RPMI8226 (cell line): ENCODE results near the gene TBX19.

Experiments used
- DNase-seq: peaks from one replicate; pipeline ENCODE4 v3.0.0-alpha.2; 2015

The TBX19 gene

DNA sequence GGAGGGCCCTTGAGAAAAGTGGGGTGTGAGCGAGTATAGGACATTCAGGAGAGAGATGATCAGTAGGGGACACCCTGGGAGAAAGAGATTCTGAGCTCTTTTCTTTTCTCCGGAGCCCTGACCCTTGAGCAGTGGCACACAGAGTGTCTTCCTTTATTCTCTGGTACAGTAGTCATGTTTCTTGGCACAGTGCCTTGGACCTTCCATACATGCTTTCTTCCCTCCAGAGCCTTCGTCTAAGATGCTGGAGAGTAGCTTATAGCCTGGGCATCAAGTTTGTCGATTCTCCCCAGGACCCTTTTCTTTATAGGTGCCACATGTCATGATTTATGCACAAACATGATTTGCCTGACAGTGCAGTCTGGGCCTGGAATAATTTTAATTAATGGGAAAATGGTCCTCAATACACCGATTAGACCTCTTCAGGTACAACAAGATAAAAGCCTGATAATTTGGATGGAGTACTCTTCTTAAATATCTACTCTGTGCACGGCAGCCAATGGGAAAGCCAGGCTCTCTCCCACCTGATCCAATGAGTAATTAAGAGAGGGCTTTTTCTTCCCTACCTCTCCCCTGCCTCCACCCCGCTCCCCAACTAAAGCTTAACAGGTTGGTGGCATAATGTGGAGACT lies at the start of gene TBX19:
Gene TBX19 (plus strand): TSS at position 582 of the 632 bp plus-strand sequence. CDS start 214 bp downstream, outside the sequence.
- DNase-seq, result no peak

DNA sequence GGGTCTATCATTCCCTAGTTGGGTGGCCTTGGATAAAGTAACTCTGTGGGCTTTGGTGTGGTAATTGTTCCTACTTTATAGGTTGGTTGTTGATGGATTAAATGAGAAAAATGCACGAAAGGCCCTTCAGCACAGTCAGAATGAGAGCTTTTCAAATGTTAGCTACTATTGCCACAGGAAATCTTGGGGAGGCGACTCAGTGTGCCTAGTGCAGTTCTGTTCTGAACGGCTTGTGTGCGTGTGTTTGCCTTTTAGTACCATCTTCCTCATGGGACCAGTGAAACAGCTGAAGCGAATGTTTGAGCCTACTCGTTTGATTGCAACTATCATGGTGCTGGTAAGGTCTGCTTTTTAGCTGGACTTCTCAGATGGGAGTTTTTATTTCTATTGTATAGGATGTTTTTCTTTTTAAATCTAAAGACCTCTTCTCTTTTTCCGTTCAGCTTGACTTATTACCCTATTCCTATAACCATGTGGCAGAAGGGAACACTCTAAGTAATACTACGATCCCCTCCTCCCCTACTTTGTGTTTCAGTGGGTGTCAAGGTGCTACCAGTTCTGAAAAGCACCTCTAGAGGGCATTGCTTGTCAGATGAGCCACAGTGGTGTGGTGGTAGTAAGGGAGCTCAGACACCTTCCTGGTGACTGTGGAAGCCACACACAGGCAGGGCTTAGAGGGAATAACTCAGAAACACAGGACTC lies 45.7 kb upstream of the TBX19 start:
- peak; percentile 67 for DNase-seq

DNA sequence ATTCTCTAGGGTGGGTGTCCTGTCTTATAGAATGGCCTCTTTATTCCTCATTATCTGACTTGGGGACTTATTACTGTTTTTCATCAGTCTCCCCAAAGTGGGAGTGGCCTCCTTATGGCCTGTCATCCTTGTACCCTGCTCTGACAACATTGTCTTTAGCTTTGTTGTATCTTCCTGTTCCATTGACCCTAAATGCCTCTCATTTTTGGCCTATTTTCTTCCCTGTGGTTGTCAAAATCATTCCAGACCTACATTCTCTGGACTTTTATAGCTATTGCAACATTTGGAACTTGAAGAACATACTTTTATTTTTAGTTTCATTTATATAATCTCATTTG lies 45.2 kb upstream of the TBX19 start:
- DNase-seq, result no peak

DNA sequence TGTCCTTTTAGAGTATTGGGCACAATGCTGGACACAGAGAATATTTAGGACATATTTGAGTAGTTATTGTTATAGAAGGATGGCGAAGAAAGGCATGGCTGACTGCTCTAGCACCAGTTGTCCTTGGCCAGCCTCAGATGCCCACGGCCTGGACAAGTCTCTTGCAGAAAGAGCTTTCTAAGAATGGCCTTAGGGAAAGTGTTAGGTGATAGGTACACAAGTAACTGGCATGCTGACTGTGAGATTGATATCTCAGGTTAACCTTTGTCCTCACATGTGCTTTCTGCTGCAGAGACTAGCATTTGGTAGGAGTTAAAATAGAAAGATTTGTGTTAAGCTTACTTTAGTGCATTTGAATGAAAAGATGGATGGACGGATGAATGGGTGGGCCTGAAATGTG lies 44.7 kb upstream of the TBX19 start:
- no peak for DNase-seq

DNA sequence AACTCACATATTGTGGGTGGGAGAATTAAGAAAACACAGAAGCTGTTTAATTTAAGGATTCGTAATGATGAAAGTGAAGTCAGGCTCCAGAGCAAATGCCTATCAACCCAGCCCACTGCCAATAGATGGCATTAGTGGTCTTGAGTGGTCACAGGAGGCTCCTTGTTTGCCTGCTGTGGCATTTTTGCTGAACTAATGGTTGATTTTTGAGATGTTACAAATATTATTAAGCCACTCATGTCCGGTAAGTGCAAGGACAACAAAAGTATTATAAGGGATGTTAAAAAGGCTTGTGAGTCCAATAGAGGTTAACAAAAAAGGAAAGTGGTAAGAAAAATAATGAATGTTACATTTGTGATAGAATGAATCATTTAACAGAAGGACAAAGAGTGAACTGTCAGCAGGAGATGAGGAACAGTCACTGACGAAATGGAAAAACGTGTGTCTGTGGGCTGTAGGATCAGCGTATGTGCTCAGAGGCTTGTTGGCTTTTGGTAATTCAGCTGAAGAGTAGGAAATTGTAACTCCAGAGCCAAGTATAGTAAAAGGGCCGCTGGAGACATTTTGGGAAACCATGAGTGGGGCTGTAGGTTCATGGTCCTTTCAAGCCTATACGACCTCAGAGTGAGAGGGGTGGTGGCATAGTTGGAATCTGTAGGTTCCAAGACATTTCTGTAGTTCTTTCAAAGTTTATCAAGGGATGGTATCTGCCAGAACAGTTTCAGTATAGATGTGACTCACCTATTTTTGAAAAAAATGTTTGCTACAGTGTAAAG lies 43.7 kb upstream of the TBX19 start:
- DNase-seq, result no peak

DNA sequence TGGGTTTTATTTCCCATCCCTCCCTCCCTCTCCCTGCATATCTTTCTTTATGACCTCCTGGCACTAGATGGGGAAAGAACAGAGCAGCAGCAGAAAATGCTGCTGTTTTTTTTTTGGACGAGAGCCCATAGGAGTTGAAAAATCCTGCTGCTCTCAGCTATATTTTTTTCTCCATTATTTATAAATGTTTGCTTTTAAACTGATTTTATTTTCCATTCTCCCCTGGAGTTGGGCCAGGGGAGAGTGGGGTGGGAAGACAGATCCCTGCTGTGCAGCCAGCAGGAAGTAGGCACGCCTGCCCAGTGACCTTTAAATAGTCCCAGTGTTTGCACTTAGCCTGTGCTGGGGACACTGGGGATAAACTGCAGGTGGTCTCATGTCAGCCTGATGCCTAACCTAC lies 37.5 kb upstream of the TBX19 start:
- DNase-seq, result no peak

DNA sequence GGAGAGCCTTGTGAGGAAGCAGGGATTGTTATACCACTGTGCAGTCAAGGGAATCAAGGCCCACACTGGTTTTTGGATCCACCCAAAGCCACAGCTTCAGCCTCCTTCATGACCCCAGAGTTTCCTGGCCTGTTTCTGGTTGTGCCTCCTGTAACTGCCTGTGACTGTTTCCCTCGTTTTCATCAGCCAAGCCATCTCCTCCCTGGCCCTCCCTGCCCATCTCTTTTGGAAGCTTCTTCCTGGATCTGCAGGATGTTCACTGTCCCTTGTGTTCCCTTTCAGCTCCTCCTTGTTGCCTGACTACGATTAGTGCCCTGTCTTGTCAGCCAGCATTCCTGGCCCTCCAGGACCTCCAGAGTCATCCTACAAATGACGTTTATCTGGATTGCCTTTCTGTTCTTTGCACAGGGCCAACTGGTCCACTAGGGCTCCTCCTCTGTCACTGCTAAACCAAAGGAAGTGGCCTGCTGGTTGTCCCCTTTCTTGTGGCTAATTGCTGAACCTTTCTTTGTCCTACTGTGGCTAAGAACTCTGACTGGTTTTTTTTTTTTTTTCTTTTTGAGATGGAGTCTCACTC lies 37.0 kb upstream of the TBX19 start:
- no peak for DNase-seq

DNA sequence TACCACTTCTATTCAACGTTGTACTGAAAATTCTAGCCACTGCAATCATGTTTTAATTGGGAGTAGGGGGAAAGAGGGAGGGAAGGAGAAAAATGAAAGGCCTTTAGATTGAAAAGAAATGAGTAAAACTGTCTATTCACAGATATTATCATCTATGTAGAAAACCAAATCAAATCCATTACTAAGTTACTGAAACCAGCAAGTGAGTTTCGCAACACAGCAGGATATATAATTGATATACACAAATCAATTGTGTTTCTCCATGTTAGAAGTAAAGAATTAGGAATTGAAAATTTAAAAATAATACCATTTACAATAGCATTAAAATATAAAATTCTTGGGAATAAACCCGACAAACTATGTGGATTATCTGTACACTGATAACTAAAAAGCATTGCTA lies 35.6 kb upstream of the TBX19 start:
- DNase-seq, result no peak

DNA sequence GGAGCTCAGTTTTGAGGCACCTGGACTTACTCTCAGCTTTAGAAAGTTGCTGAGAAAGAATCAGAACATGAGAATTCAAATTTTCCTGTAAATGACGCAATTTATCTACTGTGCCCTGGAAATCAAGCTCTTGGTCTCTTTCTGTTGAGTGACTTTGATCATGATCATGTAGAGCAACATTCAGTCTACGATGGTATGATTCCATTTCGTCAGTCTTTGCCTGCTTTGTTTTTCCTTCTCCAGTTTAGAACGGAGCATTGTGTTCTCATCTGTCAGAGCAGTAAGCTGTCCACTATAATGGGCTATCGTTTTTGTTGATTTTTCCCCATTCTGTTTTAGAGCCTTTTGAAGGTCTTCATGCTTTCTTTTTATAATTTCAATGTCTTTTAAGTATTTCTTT lies 34.2 kb upstream of the TBX19 start:
- no peak for DNase-seq

DNA sequence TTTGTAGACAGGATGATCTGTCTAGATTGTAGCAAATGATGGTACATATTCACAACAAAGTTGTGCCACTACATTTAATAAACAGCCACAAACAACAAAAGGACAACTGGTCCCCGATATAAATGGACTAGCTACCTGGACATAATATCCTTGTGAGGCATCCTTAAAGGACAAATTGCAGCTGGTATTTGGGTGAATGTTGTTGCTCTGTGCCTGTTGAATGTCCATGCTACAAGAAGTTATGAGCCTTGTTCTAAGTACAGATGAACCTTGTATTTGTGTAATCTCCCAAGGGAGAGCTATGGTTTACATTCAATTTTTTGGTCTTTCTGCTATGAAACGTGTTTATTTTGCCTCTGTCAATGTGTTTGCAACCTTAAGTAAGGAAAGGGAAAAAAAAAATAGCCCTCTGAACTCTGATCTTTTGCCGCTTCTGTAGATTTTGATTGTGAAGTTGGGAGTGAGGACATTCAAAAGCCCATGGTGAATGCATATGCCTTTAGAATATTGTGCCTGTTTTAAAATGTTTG lies 28.4 kb upstream of the TBX19 start:
- no peak for DNase-seq

DNA sequence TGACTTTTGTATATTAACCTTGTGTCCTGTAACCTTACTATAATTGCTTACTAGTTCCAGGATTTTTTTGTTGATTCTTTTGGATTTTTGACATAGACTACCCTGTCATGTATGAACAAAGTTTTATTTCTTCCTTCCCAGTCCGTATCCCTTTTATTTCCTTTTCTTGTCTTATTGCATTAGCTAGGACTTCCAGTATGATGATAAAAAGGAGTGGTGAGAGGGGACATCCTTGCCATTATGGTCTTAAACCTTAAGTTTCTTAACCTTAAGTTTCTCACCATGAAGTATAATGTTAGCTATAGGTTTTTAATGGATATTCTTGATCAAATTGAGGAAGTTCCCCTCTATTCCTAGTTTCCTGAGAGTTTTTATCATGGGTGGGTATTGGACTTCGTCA lies 24.5 kb upstream of the TBX19 start:
- DNase-seq, result no peak

DNA sequence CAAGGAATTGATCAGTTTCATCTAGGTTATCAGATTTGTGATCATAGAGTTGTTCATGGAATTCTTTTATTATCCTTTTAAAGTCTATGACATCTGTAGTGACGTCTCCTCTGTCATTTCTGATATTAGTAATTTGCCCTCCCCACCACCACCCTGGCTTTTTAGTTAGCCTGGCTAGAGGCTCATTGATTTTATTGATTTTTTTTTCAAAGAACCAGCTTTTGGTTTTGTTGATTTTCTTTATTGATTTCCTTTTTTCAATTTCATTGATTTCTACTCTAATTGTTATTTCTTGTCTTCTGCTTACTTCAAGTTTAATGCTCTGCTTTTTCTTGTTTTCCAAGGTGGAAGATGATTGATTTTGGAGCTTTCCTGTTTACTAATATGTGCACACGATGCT lies 23.3 kb upstream of the TBX19 start:
- no peak for DNase-seq

DNA sequence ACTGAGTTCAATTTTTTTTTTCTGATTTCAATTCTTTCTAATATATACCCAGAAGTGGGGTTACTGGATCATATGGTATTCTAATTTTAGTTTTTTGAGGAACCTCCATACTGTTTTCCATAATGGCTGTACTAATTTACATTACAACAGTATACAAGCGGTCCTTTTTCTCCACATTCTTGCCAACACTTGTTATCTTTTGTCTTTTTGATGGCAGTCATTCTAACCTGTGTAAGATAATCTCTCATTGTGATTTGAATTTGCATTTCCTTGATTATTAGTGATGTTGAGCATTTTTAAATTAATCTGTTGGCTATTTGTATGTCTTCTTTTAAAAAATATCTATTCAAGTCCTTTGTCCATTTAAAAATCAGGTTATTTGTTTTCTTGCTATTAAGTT lies 21.1 kb upstream of the TBX19 start:
- DNase-seq, result no peak

DNA sequence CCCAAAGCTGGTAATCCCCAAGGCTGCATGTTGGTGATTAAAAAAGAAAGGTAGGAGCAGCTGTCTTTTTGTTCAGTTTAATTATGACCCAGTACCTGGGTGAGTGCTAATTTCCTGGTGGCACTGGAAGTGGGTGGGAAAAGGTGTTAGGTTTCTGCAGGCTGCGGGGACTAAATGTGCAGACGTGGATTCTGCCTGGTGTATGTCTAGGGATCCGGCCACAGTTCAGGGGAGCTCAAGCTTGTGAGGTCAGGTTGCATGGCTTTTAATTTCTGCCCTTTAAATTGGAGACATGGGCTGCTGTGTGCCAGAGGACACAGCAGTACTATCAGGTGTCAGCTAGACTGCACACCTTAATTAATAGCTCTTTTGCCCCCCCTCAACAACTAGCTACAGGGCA lies 20.3 kb upstream of the TBX19 start:
- DNase-seq, result no peak

DNA sequence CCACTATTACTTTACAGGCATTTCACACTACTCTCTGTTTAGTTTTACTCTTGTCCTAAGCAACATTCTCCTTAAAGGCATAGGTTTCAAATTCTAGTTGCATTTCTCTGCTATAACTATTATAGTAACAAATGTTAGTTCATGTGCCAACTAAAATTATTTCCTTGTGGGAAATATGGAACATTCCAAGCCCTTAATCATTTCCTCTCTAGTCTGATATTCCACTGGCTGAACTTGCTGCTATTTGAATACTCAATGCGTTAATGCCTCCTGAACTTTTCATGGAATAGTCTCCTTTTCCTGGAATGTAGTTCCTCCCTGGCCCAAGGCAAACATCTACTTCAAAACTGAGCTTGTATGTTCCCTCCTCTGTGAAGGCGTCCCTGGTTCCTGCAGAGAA lies 19.3 kb upstream of the TBX19 start:
- no peak for DNase-seq

DNA sequence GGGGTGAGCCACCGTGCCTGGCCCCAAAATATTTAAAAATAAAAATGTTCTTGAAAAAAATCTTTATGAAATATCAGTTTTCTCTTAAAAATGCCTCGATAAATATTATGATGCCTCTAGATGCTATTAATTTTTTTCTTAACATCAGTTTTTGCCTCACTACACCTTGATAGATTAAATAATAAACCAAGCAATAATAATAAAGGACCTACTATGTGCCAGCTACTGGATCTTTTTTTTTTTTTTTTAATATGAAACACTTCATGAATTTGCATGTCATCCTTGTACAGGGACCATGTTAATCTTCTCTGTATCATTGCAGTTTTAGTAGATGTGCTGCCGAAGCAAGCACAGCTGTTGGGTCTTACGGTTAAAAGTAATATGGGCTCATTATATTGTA lies 17.5 kb upstream of the TBX19 start:
- DNase-seq, result no peak

DNA sequence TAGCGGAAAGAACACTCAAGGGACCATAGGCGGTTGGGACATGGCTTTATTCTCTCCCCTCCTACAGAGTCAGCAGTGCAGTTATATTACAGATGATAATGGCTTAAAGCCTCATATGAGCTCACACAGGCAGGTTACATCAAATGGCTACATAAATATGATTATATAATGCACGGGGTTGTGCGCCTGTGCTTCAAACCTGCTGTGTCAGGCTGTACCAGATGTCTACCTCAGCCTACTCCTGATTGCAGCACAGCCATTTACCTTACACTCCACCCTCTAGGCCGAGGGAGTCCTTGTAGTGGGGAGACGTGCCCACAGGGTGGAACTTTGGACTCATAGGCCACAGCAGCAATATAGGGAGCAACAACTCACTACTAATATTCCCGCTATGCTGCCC lies 16.4 kb upstream of the TBX19 start:
- DNase-seq, result no peak

DNA sequence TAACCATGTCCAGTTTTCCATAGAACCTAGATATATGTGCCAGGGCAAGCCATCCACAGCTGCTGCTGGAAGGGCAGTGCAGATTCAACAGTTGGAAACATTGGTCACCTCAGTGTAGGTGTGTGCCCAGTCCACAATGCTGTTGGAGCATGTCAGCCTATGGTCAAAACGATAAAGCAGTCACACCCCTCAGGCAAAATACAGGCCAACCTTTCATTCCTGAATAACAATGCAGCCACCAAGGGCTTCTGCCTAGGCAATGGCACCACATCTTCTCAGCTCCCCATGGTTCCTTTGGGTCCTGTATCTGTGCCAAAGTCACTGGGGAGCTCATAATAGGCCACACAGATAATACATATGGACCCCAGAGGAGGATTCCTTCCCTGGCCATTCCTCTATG lies 15.1 kb upstream of the TBX19 start:
- DNase-seq, result no peak

DNA sequence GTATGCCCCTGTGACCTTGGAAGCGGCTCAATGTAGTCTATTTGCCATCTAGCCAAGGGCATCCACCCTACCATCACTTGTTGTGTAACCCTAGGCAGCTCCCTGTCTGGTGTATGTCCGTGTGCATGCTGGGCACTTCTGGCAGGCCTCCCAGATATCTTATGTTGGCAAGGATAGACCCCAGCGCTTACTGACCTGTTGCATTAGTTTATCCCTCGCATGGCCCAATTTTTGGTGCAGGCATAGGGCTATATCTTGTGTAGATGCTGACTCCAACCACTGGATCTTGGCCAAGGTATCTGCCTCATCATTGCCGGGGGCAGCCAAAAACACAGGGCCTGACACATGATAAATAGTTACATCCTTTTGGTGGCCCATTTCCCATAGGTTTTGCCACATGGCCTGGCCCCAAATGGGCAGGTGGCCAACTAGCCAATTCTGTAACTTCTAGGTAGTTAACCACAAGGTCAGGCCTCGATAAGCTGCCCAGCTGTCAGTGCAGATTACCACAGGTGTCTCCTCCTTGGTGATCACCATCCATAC lies 14.0 kb upstream of the TBX19 start:
- DNase-seq, result peak; percentile 90

DNA sequence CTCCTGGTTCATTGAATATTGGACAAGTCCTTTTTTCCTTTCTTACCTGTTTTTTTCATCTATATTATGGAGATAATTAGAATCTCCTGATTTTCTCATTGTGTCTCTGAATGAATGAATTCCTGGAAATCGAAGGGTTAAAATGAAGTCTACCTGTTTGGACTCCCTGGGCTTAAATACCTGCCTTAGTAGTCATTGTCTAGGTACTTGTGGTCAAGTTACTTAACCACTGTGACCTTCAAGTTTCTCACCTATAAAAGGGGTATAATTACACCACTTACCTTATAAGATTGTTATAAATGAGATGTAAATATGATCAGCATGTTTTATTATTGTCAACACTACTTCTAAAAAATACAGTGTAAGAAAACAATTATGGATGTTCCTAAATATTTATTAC lies 9.0 kb upstream of the TBX19 start:
- DNase-seq, result no peak

DNA sequence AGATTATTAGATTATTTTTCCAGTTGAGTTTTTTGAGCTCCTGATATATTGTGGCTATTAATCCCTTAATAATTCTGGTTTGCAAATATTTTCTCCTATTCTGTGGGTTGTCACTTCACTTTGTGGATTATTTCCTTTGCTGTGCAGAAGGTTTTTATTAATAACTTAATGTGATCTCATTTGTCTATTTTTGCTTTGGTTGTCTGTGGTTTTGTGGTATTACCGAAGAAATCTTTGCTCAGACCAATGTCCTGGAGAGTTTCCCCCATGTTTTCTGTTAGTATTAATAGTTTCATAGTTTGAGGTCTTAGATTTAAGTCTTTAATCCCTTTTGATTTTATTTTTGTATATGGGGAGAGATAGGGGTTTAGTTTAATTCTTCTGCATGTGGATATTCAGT lies 7.1 kb upstream of the TBX19 start:
- DNase-seq, result no peak

DNA sequence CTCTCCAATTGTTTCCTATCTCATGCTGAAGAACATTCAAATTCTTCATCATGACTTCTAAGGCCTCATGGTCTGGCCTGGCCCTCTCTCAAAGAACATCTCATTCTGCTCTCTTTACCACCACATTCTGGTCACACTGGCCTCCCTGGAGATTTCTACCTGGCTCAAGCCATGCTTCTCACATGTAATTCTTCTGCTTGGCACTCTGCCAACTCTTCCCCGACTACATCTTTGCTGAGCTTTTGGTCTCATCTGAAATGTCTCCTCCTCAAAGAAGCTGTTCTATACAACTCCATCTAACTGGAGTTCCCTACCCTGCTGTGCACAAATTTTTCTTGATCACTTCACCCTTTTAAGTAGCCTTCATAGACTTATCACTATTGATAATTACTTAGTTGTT lies 1.4 kb upstream of the TBX19 start:
- DNase-seq, result no peak

DNA sequence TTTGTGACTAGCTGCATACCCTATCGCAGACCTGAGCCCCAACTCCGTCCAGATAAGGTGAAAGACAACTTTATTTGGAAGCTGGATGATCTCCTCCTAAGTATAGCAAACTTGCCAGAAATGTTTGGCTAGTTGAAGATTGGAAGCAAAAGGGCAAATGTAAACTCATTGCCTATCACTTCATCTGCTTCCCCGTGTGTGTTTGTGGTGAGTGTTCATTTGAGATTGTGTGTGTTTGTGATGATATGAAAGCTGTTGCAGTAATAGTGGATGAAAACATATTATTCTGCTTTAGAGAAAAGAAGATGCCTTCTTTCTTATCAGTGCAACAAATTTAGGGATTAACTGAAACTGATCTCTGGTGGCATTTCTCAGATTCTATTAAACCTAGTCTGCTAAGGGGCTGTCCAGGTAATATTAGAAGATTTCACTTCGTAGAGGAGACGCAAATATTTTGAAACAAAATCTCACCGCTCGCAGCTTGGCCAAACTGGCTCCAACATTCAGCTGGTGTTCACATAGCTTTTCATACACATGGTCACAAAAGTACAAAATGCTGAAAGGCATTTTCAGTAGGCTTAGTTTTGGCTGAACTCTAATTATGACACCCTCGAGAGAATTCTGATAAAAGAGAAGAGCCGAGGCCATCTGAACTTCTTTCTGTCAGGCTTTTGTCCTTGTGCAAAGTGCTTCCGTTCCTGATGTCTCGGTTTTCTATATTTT lies 1.1 kb downstream of the TBX19 start:
- no peak for DNase-seq
